ENCODE data around the gene PAQR3.

- TF ChIP-seq CTCF (conservative IDR thresholded peaks at IDR 0.05; ENCODE audit: low read depth, low read length) = no peak
- TF ChIP-seq EZH2 (IDR thresholded peaks at IDR 0.05; ENCODE audit: borderline replicate concordance, low read depth, low read length, poor library complexity, severe bottlenecking) = no peak
Observed at GRCh38 chr4:78956975-78957374, 17.7 kb upstream of the PAQR3 start.

All from A673 (cell line).